ENCODE data around the gene COL16A1.
A peak's percentile ranks its signal among the peaks of the same experiment; 100 is the strongest.

The COL16A1 gene

DNA sequence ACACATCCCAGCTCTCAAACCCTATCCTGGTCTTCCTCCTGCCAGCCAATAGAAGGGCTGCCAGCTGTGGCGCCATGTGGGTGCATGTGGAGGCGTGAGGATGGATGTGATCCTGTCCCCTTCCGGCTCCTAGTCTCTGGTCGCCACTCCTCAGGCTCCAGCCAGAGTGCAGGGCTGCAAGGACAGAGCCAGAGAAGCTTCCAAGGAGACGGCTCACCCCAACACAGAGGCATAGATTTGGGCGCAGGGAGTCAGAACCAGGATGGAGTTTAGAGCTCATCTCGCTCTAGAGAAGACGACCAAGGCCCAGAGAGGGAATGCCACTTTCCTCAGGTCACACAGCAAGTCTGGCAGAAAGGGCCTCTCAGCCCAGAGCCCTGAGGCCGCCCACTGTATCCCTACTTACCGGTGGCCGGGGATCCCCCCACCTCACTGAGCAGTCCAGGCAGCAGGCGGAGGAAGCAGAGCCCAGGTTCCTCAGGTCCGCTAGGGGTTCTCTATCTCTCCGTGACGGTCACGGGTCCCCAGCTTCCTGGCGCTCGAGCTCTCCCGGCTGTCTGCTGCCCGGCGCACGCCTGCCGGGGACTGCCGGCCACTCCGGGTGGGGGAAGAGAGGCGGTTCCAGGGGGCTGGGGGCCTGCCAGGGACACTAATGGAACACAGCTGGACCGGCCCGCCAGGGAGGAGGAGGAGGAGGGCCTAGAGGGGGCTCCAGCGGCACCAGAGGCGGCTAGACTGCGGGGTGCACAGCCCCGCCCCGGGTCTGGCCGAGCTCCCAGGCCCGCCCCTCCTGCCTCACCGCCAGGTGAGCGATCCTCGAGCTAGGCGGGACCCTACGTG lies at the start of gene COL16A1:
TSS of gene COL16A1 (minus strand) at position 587 of the 840 bp plus-strand sequence. CDS start 1,824 bp downstream, outside the sequence.
- Mint-ChIP-seq H3K4me1 (ENCODE audit: low read depth) (peaks cover 60% of the 10 kb centered on the region), H3K36me3 (ENCODE audit: low read depth) (no peaks in the 10 kb centered on the region), H3K27ac (no peak within 1 kb of the TSS), H3K4me3 (no peak within 1 kb of the TSS), H3K27me3 (peaks cover 47% of the 10 kb centered on the region), H3K9me3 (no peaks in the 10 kb centered on the region)

- H3K36me3 Mint-ChIP-seq (ENCODE audit: low read depth), result no peaks in the 10 kb centered on the region
- no peak overlapping the region for H3K27ac Mint-ChIP-seq
- no peak overlapping the region for H3K4me3 Mint-ChIP-seq
- peaks cover 4% of the 10 kb centered on the region for H3K27me3 Mint-ChIP-seq
- H3K9me3 Mint-ChIP-seq, result no peaks in the 10 kb centered on the region
- H3K4me1 Mint-ChIP-seq (ENCODE audit: low read depth), result peaks cover 32% of the 10 kb centered on the region
Observed at GRCh38 chr1:31752952-31753475, 49.2 kb upstream of the COL16A1 start.

- Mint-ChIP-seq H3K27me3 (peaks cover 4% of the 10 kb centered on the region), H3K4me3 (no peak overlapping the region), H3K36me3 (ENCODE audit: low read depth) (no peaks in the 10 kb centered on the region), H3K9me3 (no peaks in the 10 kb centered on the region), H3K27ac (no peak overlapping the region), H3K4me1 (ENCODE audit: low read depth) (peaks cover 37% of the 10 kb centered on the region)
Observed at GRCh38 chr1:31752258-31752657, 48.4 kb upstream of the COL16A1 start.

DNA sequence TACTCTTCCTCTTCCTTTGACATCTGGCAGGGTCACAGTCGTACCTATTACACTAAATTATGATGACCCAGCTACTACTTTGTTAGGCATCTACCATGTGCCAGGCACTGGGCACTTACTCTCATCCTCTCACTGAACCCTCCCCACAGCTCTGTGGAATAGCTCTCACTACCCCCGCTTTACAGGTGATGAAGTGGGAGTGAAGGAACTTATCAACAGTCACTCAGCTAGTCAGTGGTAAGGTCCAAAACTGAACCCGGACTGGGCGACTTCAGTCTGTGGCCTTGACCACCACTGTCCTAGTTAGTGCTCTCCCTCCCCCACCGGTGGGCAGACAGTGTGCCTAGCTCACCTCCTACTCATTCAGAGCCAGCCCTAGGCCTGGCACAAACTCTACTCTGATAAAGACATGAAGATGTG lies 48.0 kb upstream of the COL16A1 start:
- Mint-ChIP-seq H3K9me3 (no peaks in the 10 kb centered on the region), H3K4me1 (ENCODE audit: low read depth) (peaks cover 41% of the 10 kb centered on the region), H3K27me3 (peaks cover 4% of the 10 kb centered on the region), H3K27ac (peak overlapping the region; percentile 13), H3K4me3 (no peak overlapping the region), H3K36me3 (ENCODE audit: low read depth) (no peaks in the 10 kb centered on the region)

DNA sequence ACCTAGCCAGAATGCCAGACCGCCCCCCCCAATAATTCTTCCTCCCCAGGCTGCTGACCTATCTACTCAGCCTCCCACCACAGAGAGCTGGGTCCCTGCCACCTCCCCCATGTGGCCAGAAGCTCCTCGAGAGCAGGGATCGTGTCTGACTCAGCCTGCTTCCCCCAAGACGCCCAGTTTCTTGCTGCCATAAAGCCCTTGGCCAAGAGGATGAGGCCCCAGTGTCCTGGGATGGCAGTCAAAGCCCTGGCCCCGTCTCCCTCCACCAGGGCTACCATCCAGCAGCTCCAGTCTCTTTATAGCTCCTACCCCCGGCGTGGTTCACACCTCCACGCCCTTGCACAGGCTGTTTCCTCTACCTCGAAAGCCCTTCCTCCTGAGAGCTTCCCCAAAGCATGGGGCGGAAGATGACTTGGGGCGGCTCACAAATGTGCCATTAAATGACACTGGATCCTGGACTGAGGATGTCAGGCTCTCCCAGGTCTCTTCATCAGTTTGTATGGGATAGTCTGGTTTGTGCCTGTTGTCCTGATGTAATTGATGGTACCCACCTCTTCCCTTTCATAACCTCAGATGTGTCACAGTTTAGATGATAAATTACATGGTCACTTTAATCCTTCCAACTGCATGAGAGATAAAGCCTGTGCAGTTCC lies 47.2 kb upstream of the COL16A1 start:
- peaks cover 4% of the 10 kb centered on the region for H3K27me3 Mint-ChIP-seq
- no peak overlapping the region for H3K4me3 Mint-ChIP-seq
- no peaks in the 10 kb centered on the region for H3K36me3 Mint-ChIP-seq (ENCODE audit: low read depth)
- H3K9me3 Mint-ChIP-seq, result no peaks in the 10 kb centered on the region
- H3K4me1 Mint-ChIP-seq (ENCODE audit: low read depth), result peaks cover 45% of the 10 kb centered on the region
- no peak overlapping the region for H3K27ac Mint-ChIP-seq

- peaks cover 4% of the 10 kb centered on the region for H3K27me3 Mint-ChIP-seq
- H3K9me3 Mint-ChIP-seq, result no peaks in the 10 kb centered on the region
- H3K36me3 Mint-ChIP-seq (ENCODE audit: low read depth), result no peaks in the 10 kb centered on the region
- peaks cover 45% of the 10 kb centered on the region for H3K4me1 Mint-ChIP-seq (ENCODE audit: low read depth)
- no peak overlapping the region for H3K27ac Mint-ChIP-seq
- no peak overlapping the region for H3K4me3 Mint-ChIP-seq
Observed at GRCh38 chr1:31749785-31750735, 46.2 kb upstream of the COL16A1 start.

- Mint-ChIP-seq H3K9me3 (no peaks in the 10 kb centered on the region), H3K4me1 (ENCODE audit: low read depth) (peaks cover 45% of the 10 kb centered on the region), H3K27ac (no peak overlapping the region)
Observed at GRCh38 chr1:31748365-31748764, 44.5 kb upstream of the COL16A1 start.

GRCh38 chr1:31747304-31747703 lies 43.5 kb upstream of the COL16A1 start:
- peaks cover 40% of the 10 kb centered on the region for H3K4me1 Mint-ChIP-seq (ENCODE audit: low read depth)
- H3K9me3 Mint-ChIP-seq, result no peaks in the 10 kb centered on the region
- peaks cover 4% of the 10 kb centered on the region for H3K27me3 Mint-ChIP-seq
- no peak overlapping the region for H3K27ac Mint-ChIP-seq
- no peak overlapping the region for H3K4me3 Mint-ChIP-seq
- H3K36me3 Mint-ChIP-seq (ENCODE audit: low read depth), result no peaks in the 10 kb centered on the region

More at GRCh38 chr1:31748365-31748764, 44.5 kb upstream of the COL16A1 start:
- H3K36me3 Mint-ChIP-seq (ENCODE audit: low read depth), result no peaks in the 10 kb centered on the region
- H3K4me3 Mint-ChIP-seq, result no peak overlapping the region
- peaks cover 4% of the 10 kb centered on the region for H3K27me3 Mint-ChIP-seq

GRCh38 chr1:31746687-31747086 lies 42.9 kb upstream of the COL16A1 start:
- Mint-ChIP-seq H3K27me3 (peaks cover 4% of the 10 kb centered on the region), H3K36me3 (ENCODE audit: low read depth) (no peaks in the 10 kb centered on the region), H3K27ac (no peak overlapping the region), H3K9me3 (no peaks in the 10 kb centered on the region), H3K4me3 (no peak overlapping the region), H3K4me1 (ENCODE audit: low read depth) (peaks cover 34% of the 10 kb centered on the region)

- Mint-ChIP-seq H3K27me3 (peaks cover 4% of the 10 kb centered on the region), H3K27ac (no peak overlapping the region), H3K36me3 (ENCODE audit: low read depth) (no peaks in the 10 kb centered on the region), H3K4me1 (ENCODE audit: low read depth) (peaks cover 28% of the 10 kb centered on the region), H3K9me3 (no peaks in the 10 kb centered on the region), H3K4me3 (no peak overlapping the region)
Observed at GRCh38 chr1:31745946-31746670, 42.3 kb upstream of the COL16A1 start.

DNA sequence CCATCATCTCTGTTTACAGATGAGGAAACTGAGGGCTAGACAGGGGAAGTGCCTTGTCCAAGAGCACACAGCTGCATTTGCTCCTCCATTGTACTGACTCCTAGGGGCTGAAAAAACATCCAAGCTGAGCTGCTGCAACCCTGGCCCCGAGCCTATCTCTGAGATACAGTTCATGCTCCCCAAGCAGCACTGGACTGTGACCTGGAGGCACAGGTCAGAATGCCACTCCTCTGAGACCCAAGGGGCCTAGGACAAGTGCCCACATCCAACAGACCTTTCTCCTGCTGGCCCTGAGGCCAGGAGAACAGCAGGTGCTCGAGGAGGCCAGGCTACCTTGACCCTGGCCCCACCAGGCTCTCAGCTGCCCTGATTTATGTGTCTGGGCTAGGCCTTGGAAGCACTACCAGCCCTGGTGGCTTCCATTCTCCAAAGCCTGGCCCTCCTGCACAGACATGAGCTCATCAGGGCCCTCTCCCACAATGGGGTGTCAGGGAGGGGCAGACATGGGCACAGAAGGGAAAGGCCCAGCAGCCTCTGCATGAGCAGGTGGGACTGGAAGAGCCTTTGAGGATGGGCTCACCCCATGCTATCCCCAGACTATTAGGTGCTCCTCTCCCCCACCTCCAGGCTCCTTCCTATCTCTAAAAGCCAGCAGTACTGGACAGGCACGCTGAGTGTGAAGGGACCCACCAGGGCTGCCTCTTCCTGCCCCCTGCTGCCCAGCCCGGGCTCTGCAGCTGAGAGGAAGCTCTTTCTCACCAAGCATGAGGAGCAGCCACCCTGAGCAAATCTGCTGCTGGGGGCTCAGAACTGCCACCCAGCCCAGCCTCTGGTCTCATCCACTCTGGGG lies 41.5 kb upstream of the COL16A1 start:
- no peaks in the 10 kb centered on the region for H3K9me3 Mint-ChIP-seq
- H3K4me3 Mint-ChIP-seq, result no peak overlapping the region
- peaks cover 4% of the 10 kb centered on the region for H3K27me3 Mint-ChIP-seq
- peaks cover 20% of the 10 kb centered on the region for H3K4me1 Mint-ChIP-seq (ENCODE audit: low read depth)
- no peaks in the 10 kb centered on the region for H3K36me3 Mint-ChIP-seq (ENCODE audit: low read depth)
- no peak overlapping the region for H3K27ac Mint-ChIP-seq

- H3K4me3 Mint-ChIP-seq, result no peak overlapping the region
- H3K27ac Mint-ChIP-seq, result no peak overlapping the region
- peaks cover 18% of the 10 kb centered on the region for H3K4me1 Mint-ChIP-seq (ENCODE audit: low read depth)
- no peaks in the 10 kb centered on the region for H3K9me3 Mint-ChIP-seq
- H3K36me3 Mint-ChIP-seq (ENCODE audit: low read depth), result no peaks in the 10 kb centered on the region
- no peaks in the 10 kb centered on the region for H3K27me3 Mint-ChIP-seq
Observed at GRCh38 chr1:31744165-31744888, 40.5 kb upstream of the COL16A1 start.
